WI38 (cell line): ENCODE results near the gene IFIT5.

ENCODE experiments used
- H3K4me3 ChIP-seq: 2 replicates; pipeline ENCODE4 v1.5.1; 2011; ENCODE audit warnings: low read depth, mild to moderate bottlenecking, control low read depth, low read length
- TF ChIP-seq, protein P1 (sequence below): IDR thresholded peaks from 2 replicates; pipeline ENCODE4 v1.5.1; 2012; ENCODE audit warnings: low read depth, mild to moderate bottlenecking, control low read depth, low read length

The IFIT5 gene

DNA sequence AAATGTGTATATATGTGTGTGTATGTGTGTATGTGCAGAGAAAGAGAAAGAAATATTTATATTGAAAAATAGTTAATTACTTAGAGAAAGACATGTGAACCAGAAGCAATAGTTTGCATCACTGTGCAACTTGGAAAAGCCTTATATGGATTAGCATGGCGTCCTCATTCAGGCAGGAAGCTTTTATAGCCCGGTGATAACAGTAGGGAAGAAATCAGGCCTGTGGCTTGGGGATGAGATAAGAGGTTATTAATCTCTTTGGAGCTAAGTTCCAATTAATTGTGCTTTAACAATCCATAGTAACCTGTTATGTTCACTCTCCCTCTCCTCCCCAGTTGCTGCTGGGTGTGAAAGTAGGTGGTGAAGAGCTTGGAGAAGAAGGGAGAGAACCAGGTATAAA, 36.5 kb downstream of the IFIT5 start:
- TF ChIP-seq, protein P1, sequence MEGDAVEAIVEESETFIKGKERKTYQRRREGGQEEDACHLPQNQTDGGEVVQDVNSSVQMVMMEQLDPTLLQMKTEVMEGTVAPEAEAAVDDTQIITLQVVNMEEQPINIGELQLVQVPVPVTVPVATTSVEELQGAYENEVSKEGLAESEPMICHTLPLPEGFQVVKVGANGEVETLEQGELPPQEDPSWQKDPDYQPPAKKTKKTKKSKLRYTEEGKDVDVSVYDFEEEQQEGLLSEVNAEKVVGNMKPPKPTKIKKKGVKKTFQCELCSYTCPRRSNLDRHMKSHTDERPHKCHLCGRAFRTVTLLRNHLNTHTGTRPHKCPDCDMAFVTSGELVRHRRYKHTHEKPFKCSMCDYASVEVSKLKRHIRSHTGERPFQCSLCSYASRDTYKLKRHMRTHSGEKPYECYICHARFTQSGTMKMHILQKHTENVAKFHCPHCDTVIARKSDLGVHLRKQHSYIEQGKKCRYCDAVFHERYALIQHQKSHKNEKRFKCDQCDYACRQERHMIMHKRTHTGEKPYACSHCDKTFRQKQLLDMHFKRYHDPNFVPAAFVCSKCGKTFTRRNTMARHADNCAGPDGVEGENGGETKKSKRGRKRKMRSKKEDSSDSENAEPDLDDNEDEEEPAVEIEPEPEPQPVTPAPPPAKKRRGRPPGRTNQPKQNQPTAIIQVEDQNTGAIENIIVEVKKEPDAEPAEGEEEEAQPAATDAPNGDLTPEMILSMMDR: no peak
- no peak overlapping the region for H3K4me3 ChIP-seq

DNA sequence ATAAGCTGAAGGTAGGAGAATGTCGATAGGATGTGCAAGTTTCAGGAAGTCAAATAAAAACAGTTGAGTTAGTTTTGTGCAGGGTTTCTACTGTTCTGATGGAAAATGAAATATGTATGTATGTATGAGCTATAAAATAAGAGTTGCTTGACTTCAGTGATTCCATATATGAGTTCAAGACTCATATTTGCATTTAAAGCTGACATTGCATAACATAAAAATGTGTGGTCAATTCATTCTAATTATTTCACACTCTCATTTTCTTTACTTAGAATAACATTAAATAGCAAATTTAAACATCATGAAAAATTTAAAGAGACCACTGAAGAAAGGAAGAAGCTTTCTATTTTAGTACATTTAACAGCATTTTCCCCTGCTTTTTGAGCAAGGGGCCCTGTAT, 37.8 kb downstream of the IFIT5 start:
- H3K4me3 ChIP-seq: no peak overlapping the region
- TF ChIP-seq, protein P1: no peak

DNA sequence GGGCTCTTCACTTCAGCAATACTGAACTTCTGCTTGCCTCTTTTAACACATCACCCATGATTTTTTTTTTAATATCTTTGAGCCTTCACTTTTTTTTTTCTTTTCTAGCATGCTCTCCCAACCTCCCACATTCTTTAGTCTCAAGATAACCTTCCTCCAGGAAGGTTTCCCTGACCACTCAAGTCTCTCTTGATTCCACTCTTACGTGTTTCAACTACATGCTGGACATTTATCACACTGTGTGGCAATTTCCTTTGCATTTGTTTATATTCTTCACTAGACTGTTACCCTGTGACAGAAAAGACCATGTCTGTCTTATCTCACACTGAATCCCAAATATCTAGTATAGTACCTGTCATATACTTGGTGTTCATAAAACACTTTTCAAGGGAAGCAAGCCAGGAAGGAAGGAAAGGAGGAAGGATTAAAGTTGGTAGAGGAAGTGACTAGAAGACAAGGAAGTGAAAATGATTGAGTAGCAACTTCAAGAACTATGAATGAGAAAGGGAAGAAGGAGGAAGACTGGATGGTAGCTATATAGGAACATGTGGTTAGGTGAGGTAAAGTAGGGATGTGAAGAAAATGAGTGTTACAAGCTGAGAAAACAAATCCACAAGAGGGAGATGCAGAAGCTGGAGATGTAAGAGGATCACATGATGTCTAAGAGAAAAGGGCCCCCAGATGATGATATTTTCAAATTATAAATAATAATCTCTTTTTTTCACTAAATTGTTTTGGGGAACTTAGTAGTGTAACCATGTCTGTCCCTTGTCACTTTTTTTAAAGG, 40.4 kb downstream of the IFIT5 start:
- TF ChIP-seq, protein P1: no peak

DNA sequence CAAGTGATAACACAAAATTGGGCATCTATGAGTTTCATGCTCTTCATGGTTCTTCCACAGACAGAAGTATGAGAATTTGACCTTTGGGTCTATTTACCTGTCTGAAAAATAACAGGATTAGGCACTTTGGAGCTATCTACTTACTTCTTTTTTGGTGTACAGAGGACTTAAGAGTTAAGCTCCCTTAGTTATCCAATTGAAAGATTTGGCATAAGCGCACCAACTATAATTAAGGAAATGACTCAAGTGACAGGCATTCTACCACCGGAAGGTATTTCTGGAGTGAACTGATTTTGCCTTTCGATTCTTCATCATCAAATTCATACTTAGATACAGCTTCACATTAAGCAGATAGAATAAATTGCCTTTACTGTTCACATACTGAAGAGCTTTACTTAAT, 43.9 kb downstream of the IFIT5 start:
- no peak overlapping the region for H3K4me3 ChIP-seq
- TF ChIP-seq, protein P1: no peak

More for the DNA sequence above, 40.4 kb downstream of the IFIT5 start:
- H3K4me3 ChIP-seq: no peak overlapping the region

DNA sequence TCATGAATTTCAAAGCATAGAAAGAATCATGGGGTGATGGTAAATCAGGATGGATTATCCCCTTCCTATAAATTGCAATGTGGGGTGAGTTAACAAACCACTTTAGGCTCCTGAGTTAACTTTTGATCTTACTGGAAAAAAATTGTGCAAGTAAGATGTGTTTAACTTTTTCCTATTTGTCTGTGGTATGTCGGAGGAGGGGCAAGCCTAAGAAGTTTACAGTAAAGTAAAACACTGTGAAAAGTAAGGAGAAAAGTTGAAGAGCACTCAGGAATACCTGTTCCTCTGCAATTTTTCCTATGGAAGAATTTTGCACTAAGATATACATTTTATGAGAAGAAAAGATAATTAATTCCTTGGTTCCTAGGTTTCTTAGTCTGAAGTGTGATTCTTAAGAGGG, 44.4 kb downstream of the IFIT5 start:
- TF ChIP-seq, protein P1: no peak
- no peak overlapping the region for H3K4me3 ChIP-seq

DNA sequence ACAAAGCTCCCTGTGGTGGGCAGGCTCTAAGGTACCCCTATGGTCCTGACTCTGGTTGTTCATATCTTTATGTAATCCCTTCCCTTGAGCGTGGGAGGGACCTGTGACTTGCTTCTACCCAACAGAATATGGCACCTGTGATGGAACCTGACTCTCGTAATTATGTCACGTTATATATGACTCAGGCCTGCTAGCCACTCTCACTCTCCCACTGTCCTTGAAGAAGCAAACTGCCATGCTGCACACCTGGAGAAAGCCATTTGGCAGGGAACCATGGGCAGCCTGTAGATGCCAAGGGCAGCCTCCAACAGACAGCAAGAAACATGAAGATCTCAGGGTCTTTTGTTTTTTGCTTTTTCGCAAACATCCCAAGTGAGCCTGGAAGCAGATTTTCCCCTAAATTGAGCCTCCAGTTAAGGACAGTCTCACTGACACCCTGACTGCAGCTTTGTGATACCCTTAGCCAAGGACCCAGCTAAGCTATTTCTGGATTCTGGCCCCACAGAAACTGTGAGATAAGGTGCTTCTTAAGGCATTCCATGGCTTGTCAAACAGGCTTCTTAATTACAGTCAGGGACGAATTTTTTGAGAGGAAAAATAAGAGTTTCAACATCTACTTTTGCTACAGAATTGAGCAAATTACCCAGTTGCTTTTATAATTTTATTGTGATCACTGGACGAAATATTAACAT, 49.6 kb downstream of the IFIT5 start:
- TF ChIP-seq, protein P1: no peak
- H3K4me3 ChIP-seq: no peak overlapping the region

DNA sequence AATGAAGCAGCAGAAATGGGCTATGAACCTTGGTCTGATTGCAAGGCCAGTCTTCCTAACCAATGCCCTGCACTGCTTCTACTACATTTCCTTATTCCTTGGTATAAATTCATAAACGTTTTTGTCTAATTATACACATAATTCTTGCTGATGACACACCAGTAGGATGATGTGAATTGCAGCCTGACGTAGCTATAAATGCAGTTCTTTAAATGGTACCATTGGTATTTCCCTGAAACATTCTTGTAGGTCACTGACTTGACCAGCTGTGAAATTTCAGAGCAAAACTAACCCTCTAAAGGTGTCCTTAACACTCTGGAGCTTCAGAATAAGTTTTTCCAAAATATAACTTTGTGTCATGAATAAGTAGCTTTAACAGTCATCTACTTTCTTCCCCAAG, 50.8 kb downstream of the IFIT5 start:
- TF ChIP-seq, protein P1: no peak
- H3K4me3 ChIP-seq: no peak overlapping the region
